ENCODE data around the gene BCAS1. TPM values are rescaled to one million over a fixed set of nuclear protein-coding genes. Genes with fewer than 3 reads are reported as not detected.

BCAS1 gene
- total and polyA plus RNA-seq, 10 of the 15 experiments (the other 5 are each of a cell fraction or from before 2014, with no cell fraction given) = 0.21 to 1.4 (median 0.55) TPM

- TF ChIP-seq IRF3 (IDR thresholded peaks at IDR 0.05) = no peak
- TF ChIP-seq DPF2 (IDR thresholded peaks at IDR 0.05) = peak; percentile 95
- TF ChIP-seq SRF (IDR thresholded peaks at IDR 0.05; ENCODE audit: low read depth in 2 of 2, low read length in 2 of 2) = no peak
- no peak for TF ChIP-seq USF1 (IDR thresholded peaks at IDR 0.05; ENCODE audit: borderline replicate concordance, extremely low read length, insufficient read depth, low read depth, low read length)
- TF ChIP-seq SMAD5 (IDR thresholded peaks at IDR 0.05; ENCODE audit: low read depth) = no peak
- TF ChIP-seq ZSCAN29 (IDR thresholded peaks at IDR 0.05) = no peak
- 0 out of 2 replicates have a peak, but pooled peaks have one; percentile 42 for TF ChIP-seq ELK1 (IDR thresholded peaks at IDR 0.05; ENCODE audit: low read depth, low read length)
- TF ChIP-seq KAT2A (conservative IDR thresholded peaks at IDR 0.05; ENCODE audit: control insufficient read depth, low read depth, low read length) = no peak
- TF ChIP-seq NR2C2 (IDR thresholded peaks at IDR 0.05; ENCODE audit: borderline replicate concordance, control insufficient read depth, insufficient read length, low read depth) = no peak
- TF ChIP-seq MTA3 (IDR thresholded peaks at IDR 0.05; ENCODE audit: borderline replicate concordance, low read length) = peak; percentile 33; the same call in 1 of the 2 replicates
- no peak for TF ChIP-seq CBFB (IDR thresholded peaks at IDR 0.05; ENCODE audit: low read depth)
- TF ChIP-seq, protein P1, sequence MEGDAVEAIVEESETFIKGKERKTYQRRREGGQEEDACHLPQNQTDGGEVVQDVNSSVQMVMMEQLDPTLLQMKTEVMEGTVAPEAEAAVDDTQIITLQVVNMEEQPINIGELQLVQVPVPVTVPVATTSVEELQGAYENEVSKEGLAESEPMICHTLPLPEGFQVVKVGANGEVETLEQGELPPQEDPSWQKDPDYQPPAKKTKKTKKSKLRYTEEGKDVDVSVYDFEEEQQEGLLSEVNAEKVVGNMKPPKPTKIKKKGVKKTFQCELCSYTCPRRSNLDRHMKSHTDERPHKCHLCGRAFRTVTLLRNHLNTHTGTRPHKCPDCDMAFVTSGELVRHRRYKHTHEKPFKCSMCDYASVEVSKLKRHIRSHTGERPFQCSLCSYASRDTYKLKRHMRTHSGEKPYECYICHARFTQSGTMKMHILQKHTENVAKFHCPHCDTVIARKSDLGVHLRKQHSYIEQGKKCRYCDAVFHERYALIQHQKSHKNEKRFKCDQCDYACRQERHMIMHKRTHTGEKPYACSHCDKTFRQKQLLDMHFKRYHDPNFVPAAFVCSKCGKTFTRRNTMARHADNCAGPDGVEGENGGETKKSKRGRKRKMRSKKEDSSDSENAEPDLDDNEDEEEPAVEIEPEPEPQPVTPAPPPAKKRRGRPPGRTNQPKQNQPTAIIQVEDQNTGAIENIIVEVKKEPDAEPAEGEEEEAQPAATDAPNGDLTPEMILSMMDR (IDR thresholded peaks at IDR 0.05 in 2 of 3, conservative IDR thresholded peaks at IDR 0.05 in 1 of 3; ENCODE audit: control insufficient read depth in 2 of 3, extremely low read depth in 1 of 3, insufficient read depth in 1 of 3, low read depth in 3 of 3, low read length in 3 of 3) = no peak
- no peak for TF ChIP-seq POLR2A (IDR thresholded peaks at IDR 0.05; ENCODE audit: low read depth, low read length)
- no peak for TF ChIP-seq CHD4 (IDR thresholded peaks at IDR 0.05)
- no peak for TF ChIP-seq RELA (IDR thresholded peaks at IDR 0.05; ENCODE audit: borderline replicate concordance, partially characterized antibody)
- no peak for TF ChIP-seq TCF3 (IDR thresholded peaks at IDR 0.05; ENCODE audit: borderline replicate concordance, insufficient read depth, low read depth, low read length)
- TF ChIP-seq MEF2B (IDR thresholded peaks at IDR 0.05; ENCODE audit: partially characterized antibody, poor library complexity, severe bottlenecking) = peak; percentile 49
- no peak for TF ChIP-seq ZNF274 (IDR thresholded peaks at IDR 0.05; ENCODE audit: insufficient read depth, insufficient read length)
- peak; percentile 95 for TF ChIP-seq EED (IDR thresholded peaks at IDR 0.05; ENCODE audit: low read depth)
- no peak for TF ChIP-seq PRDM15 (CRISPR knock-in tag; IDR thresholded peaks at IDR 0.05)
- no peak for TF ChIP-seq WRNIP1 (IDR thresholded peaks at IDR 0.05; ENCODE audit: borderline replicate concordance, low read depth, low read length)
- TF ChIP-seq TCF7 (IDR thresholded peaks at IDR 0.05; ENCODE audit: borderline replicate concordance) = no peak
These were observed 147.5 kb downstream of the BCAS1 start (continued) for GRCh38 chr20:53922901-53923314.
